Esophagus squamous epithelium (tissue), 4 donors: Measurements from ENCODE around the gene PAX6.

Source experiments
- CTCF ChIP-seq, 6 experiments: fragments of 450-650 bp in 4 of 6; fragments of 200-600 bp in 2 of 6; sonication (generic) in 2 of 6; IDR thresholded peaks; one replicate each; pipeline ENCODE4 v1.5.1; 2016 to 2019; ENCODE audit warnings: antibody characterized with exemption in 6 of 6, mild to moderate bottlenecking in 4 of 6, moderate library complexity in 4 of 6
- POLR2A ChIP-seq, 4 donors: fragments of 450-650 bp; IDR thresholded peaks; one replicate each; pipeline ENCODE4 v1.6.1; 2017; ENCODE audit warnings: antibody characterized with exemption in 4 of 4, mild to moderate bottlenecking in 4 of 4, moderate library complexity in 3 of 4

DNA sequence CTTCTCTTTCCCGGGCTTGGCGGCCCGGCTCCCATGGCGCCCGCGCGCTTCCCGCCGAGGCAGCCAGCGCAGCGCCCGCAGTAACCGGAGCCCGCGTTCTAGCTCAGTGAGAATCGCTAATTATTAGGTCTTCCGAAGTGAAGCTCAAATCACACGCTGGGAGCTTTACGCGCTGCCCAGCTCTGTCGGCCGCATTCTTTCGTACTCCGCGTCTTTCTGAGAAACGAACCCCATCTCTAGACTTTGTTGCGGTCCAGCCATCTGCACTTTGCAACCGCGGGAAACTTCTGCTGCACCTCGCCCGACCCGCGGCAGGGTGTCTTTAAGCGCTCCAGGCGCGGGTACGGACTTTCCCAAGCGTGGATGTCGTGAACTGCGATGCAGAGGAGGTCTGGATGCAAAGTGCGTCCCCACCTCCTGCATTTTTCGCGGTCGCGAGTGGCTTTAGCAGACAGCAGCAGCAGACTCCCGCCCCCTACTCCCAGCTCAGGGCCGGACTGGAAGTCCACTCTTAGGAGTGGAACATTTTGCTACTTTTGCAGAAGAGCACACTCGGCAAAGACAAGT, 6.0 kb upstream of the PAX6 start:
- TF ChIP-seq CTCF (IDR thresholded peaks at IDR 0.05), result no peak
- TF ChIP-seq POLR2A (IDR thresholded peaks at IDR 0.05), result no peak
